ENCODE data around the gene RAB20. TPM values are rescaled to one million over a fixed set of nuclear protein-coding genes. Genes with fewer than 3 reads are reported as not detected.

The RAB20 gene
- total and polyA plus RNA-seq, 9 of the 15 experiments (the other 6 are each of a cell fraction or from before 2014, with no cell fraction given): 0.62 to 9.2 (median 5.4) TPM

- TF ChIP-seq REST (IDR thresholded peaks at IDR 0.05; ENCODE audit: borderline replicate concordance): peak; percentile 74; the same call in 1 of the 2 replicates
- TF ChIP-seq REST (CRISPR knock-in tag; IDR thresholded peaks at IDR 0.05; ENCODE audit: low read depth): no peak
- no peak for TF ChIP-seq NFXL1 (CRISPR knock-in tag; IDR thresholded peaks at IDR 0.05)
These were observed 32.1 kb upstream of the RAB20 start (continued) for GRCh38 chr13:110593430-110594130.
